Transverse colon (tissue), 4 donors: ENCODE measurements around the gene CAMTA1. TPM values are rescaled to one million over a fixed set of nuclear protein-coding genes. Genes with fewer than 3 reads are reported as not detected.

Experiments
- DNase-seq: peaks from one replicate; pipeline ENCODE4 v3.0.0-alpha.2; 2019
- H3K27ac ChIP-seq, 4 donors: fragments of 200-600 bp; sonication (generic); 2 replicates each; pipeline ENCODE4 v1.5.1; 2016 to 2018; ENCODE audit warnings: inconsistent platforms in 4 of 4
- H3K27me3 ChIP-seq: fragments of 200-600 bp; sonication (generic); 2 replicates; pipeline ENCODE4 v1.5.1; 2017; ENCODE audit warnings: inconsistent platforms
- H3K36me3 ChIP-seq, 4 donors: fragments of 200-600 bp; sonication (generic); 2 replicates each; pipeline ENCODE4 v1.5.1; 2017 to 2019; ENCODE audit warnings: inconsistent platforms in 4 of 4
- H3K4me1 ChIP-seq, 4 donors: fragments of 200-600 bp; sonication (generic); 2 replicates each; pipeline ENCODE4 v1.5.1; 2017 to 2020; ENCODE audit warnings: inconsistent platforms in 4 of 4
- H3K4me3 ChIP-seq, 4 donors: fragments of 200-600 bp; sonication (generic); 1 replicate in 1 of 4; 2 replicates in 3 of 4; pipeline versions ENCODE4 v1.5.1 to v1.6.1; 2017 to 2019; ENCODE audit warnings: inconsistent platforms in 4 of 4
- H3K9me3 ChIP-seq, 2 donors: fragments of 200-600 bp; sonication (generic); 2 replicates each; pipeline ENCODE4 v1.5.1; 2017 to 2019; ENCODE audit warnings: inconsistent platforms in 2 of 2
- CTCF ChIP-seq, 5 experiments: fragments of 200-600 bp in 3 of 5; fragments of 450-650 bp in 2 of 5; sonication (generic) in 3 of 5; IDR thresholded peaks; 1 replicate in 2 of 5; 2 replicates in 3 of 5; pipeline ENCODE4 v1.5.1; 2016 to 2017; ENCODE audit warnings: antibody characterized with exemption in 5 of 5, inconsistent platforms in 3 of 5, mild to moderate bottlenecking in 2 of 5, moderate library complexity in 1 of 5
- EP300 ChIP-seq: sonication (generic); formaldehyde crosslinking; IDR thresholded peaks from one replicate; pipeline ENCODE4 v1.6.1; 2017; ENCODE audit warnings: antibody characterized with exemption, low read depth
- POLR2A ChIP-seq: fragments of 450-650 bp; IDR thresholded peaks from one replicate; pipeline ENCODE4 v1.6.1; 2016; ENCODE audit warnings: antibody characterized with exemption, mild to moderate bottlenecking, moderate library complexity
- POLR2AphosphoS5 ChIP-seq, 3 donors: sonication (generic); formaldehyde crosslinking; IDR thresholded peaks; one replicate each; pipeline ENCODE4 v1.6.1; 2016; ENCODE audit warnings: antibody characterized with exemption in 3 of 3
- WGBS, 2 donors: methylation state at CpG; one replicate each; pipeline ENCODE4 v1.1.5; 2018; ENCODE audit warnings: low coverage in 1 of 2; 5-methylcytosine and 5-hydroxymethylcytosine counted together
- in situ Hi-C, 4 donors: fragments of 200-750 bp; cut with MboI; loops; one replicate each; pipeline versions ENCODE4 v1.15.0 to v1.15.1; 2017; ENCODE audit warnings: low sequenced_read_pairs in 3 of 4, low pct_ligation_motif_present in 1 of 4, low pct_unique_long_range_greater_than_20kb in 1 of 4
- intact Hi-C: fragments of 100-400 bp; cut with DNase I; formaldehyde crosslinking; loops from one replicate; pipeline ENCODE4 v1.15.1; 2023; ENCODE audit warnings: low total_unique reads
- total RNA-seq, 4 donors: library from RNA; depleted of rRNA; stranded (reverse); fragments of >200 nt; gene quantifications; one replicate each; pipeline ENCODE4 v1.1.0, GENCODE V29; 2016

Gene CAMTA1
- total RNA-seq, 4 donors from 2014 or later, result 93.8 to 268 (median 130) TPM

GRCh38 chr1:7667625-7668218 lies 882.5 kb downstream of the CAMTA1 start:
- TF ChIP-seq POLR2AphosphoS5 (IDR thresholded peaks at IDR 0.05), result no peak
- peak; percentile 99 to 100 (median 99) for TF ChIP-seq CTCF (IDR thresholded peaks at IDR 0.05)
- TF ChIP-seq POLR2A, result no peak
- no peak for TF ChIP-seq EP300
- Histone ChIP-seq H3K4me1 (peaks cover 0 to 9% (median 6%) of the 10 kb centered on the region in 4 donors), H3K27me3 (peaks cover 3% of the 10 kb centered on the region), H3K9me3 (no peaks in the 10 kb centered on the region), H3K27ac (no peak overlapping the region), H3K4me3 (no peak overlapping the region), H3K36me3 (no peaks in the 10 kb centered on the region)
- WGBS, 2 donors, result 20% methylated on average over 11 of the region's 11 CpGs; no CpG with 5 or more reads in 1 of the 2 donors
- DNase-seq, result peak; percentile 91
- intact Hi-C loops, result loop anchor here (1.0 to 10.0 kb wide), 2 partner anchors 86 to 227 kb away; no protein-coding TSS in a partner anchor
- in situ Hi-C loops, result loop anchor here in 2 of 4 donors (10.0 to 25.0 kb wide), 2 partner anchors 237 to 245 kb away; no protein-coding TSS in a partner anchor

DNA sequence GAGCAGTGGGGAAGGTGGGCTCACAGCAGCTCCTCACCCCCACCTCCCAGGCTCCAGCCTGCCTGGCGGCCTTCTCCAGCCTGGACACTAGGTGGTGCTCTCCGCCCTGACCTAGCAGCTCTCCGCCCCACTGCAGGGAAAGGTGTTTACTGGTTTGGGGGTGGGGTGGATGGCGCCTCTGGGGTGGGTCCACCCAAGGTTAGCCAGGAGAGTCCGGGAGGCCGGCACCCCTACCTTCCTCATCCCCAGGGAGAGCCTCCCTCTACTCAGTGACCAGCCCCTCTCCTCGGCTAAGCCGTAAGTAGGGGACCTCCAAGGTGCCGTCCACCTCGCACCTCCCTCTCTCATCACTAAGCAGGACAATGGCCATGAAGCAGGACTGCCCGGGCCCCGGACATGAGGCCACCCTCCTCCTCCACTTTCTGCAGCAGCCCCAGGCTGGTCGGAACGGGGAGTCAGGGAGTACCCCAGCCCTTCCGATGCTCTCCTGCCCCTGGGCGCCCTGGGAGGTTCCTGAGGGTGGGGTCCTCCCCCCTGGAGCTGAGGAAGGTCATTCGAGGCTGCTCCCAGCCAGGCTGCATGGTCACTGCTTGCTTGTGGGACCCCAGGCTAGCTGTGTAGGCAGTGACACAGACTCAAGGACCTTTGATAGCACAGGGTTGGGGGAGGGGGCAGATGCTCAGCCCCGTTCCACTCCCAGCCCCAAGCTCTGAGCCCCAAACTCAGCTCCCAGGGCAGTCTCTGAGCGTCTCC lies 884.5 kb downstream of the CAMTA1 start:
- Histone ChIP-seq H3K4me3 (peak overlapping the region in 1 of 4 donors; percentile 2), H3K4me1 (peaks cover 0 to 9% (median 6%) of the 10 kb centered on the region in 4 donors), H3K36me3 (no peaks in the 10 kb centered on the region), H3K27me3 (peaks cover 3% of the 10 kb centered on the region), H3K9me3 (no peaks in the 10 kb centered on the region), H3K27ac (no peak overlapping the region)
- TF ChIP-seq CTCF (IDR thresholded peaks at IDR 0.05) (peak; percentile 61 to 80 (median 78)), POLR2A (no peak)
- WGBS, 2 donors, result 20% methylated on average over 14 of the region's 19 CpGs; no CpG with 5 or more reads in 1 of the 2 donors
- in situ Hi-C loops, result loop anchor here (5.0 to 25.0 kb wide), 4 partner anchors 75 to 243 kb away; no protein-coding TSS in a partner anchor
- intact Hi-C loops, result loop anchor here (10.0 kb wide), 1 partner anchor 225 kb away; no protein-coding TSS in a partner anchor
- peak; percentile 41 for DNase-seq

- TF ChIP-seq EP300 (no peak), POLR2A (no peak), POLR2AphosphoS5 (IDR thresholded peaks at IDR 0.05) (no peak), CTCF (IDR thresholded peaks at IDR 0.05) (no peak)
- in situ Hi-C loops, result loop anchor here in 3 of 4 donors (5.0 to 25.0 kb wide), 4 partner anchors 74 to 242 kb away; no protein-coding TSS in a partner anchor
- WGBS, 2 donors, result 69 to 80% methylated on average over 2 to 14 of the region's 15 CpGs
- Histone ChIP-seq H3K4me3 (no peak overlapping the region), H3K27ac (no peak overlapping the region), H3K27me3 (peaks cover 3% of the 10 kb centered on the region), H3K9me3 (no peaks in the 10 kb centered on the region), H3K36me3 (no peaks in the 10 kb centered on the region), H3K4me1 (peaks cover 0 to 9% (median 6%) of the 10 kb centered on the region in 4 donors)
- DNase-seq, result no peak
- intact Hi-C loops, result no loop called here
Measured at GRCh38 chr1:7670334-7671145, 885.3 kb downstream of the CAMTA1 start.
